Endothelial cell of umbilical vein (primary cell): ENCODE data around the gene TESMIN. TPM values are rescaled to one million over a fixed set of nuclear protein-coding genes. Genes with fewer than 3 reads are reported as not detected.
A peak's percentile ranks its signal among the peaks of the same experiment; 100 is the strongest.

Experiments used
- BruUV-seq: library from RNA; stranded (reverse); fragments of 400-500 nt; replicated peaks from 2 replicates; lab custom pipeline; 2021; lab: Mats Ljungman, UMichigan
- CTCF ChIA-PET: fragments of 300-600, 350-600 bp; sonication (Branson Sonifier 250); formaldehyde crosslinking; loops from one replicate; lab custom pipeline; 2021; ENCODE audit warnings: antibody characterized with exemption, inconsistent platforms; lab: Charles Lee
- POLR2A ChIA-PET: fragments of 300-600, 350-600 bp; sonication (Branson Sonifier 250); formaldehyde crosslinking; loops from one replicate; lab custom pipeline; 2021; ENCODE audit warnings: antibody characterized with exemption, inconsistent platforms; lab: Charles Lee
- DNase-seq: peaks from one replicate; pipeline ENCODE4 v3.0.0-alpha.2; 2011; ENCODE audit warnings: low read depth, low spot score
- FAIRE-seq: peaks from 2 replicates; lab custom pipeline; 2011; peaks lifted over from hg19 to GRCh38; lab: Jason Lieb, UNC
- H2AFZ ChIP-seq: 2 replicates; pipeline ENCODE4 v1.6.0; 2012; ENCODE audit warnings: low read depth, low read length, control low read depth, inconsistent platforms
- H3K27ac ChIP-seq: 2 replicates; pipeline ENCODE4 v1.5.1; 2011; ENCODE audit warnings: low read depth, mild to moderate bottlenecking, control low read depth, low read length, moderate library complexity; ENCODE audit not compliant: insufficient read depth
- H3K27me3 ChIP-seq, 2 experiments: 2 replicates each; pipeline versions ENCODE4 v1.6.0 to v1.6.1; 2011; ENCODE audit warnings: low read length in 2 of 2, mixed read lengths in 1 of 2; ENCODE audit not compliant: control insufficient read depth in 2 of 2, insufficient read depth in 2 of 2
- H3K36me3 ChIP-seq, 2 experiments: 2 replicates in 1 of 2; 3 replicates in 1 of 2; pipeline ENCODE4 v1.5.1; 2011; ENCODE audit warnings: low read length in 2 of 2, mild to moderate bottlenecking in 1 of 2, moderate library complexity in 1 of 2; ENCODE audit not compliant: control insufficient read depth in 2 of 2, insufficient read depth in 2 of 2; ENCODE audit errors: extremely low read depth in 1 of 2
- H3K4me1 ChIP-seq: 3 replicates; pipeline ENCODE4 v1.5.1; 2011; ENCODE audit warnings: mild to moderate bottlenecking, low read length; ENCODE audit not compliant: control insufficient read depth, insufficient read depth; ENCODE audit errors: extremely low read depth
- H3K4me2 ChIP-seq: 2 replicates; pipeline ENCODE4 v1.6.1; 2011; ENCODE audit warnings: low read length, control low read depth, mixed read lengths; ENCODE audit not compliant: insufficient read depth
- H3K4me3 ChIP-seq, 3 experiments: fragments of 200-600 bp in 1 of 3; sonication (generic), shearing (Covaris generic) in 1 of 3; replicated peaks in 1 of 3; 2 replicates each; pipeline ENCODE4 v1.5.1; 2011 to 2016; ENCODE audit warnings: control low read depth in 3 of 3, low read length in 3 of 3, mild to moderate bottlenecking in 2 of 3, inconsistent platforms in 1 of 3, low read depth in 1 of 3, moderate library complexity in 1 of 3; ENCODE audit not compliant: insufficient read depth in 1 of 3
- H3K79me2 ChIP-seq: 2 replicates; pipeline ENCODE4 v1.6.0; 2012; ENCODE audit warnings: low read length, inconsistent platforms; ENCODE audit not compliant: control insufficient read depth, insufficient read depth
- H3K9ac ChIP-seq: replicated peaks from 2 replicates; pipeline ENCODE3; 2011; ENCODE audit warnings: low read length, control low read depth; ENCODE audit not compliant: insufficient read depth; ENCODE audit errors: extremely low read depth
- H3K9me1 ChIP-seq: replicated peaks from 3 replicates; pipeline ENCODE4 v1.6.0; 2011; ENCODE audit warnings: mild to moderate bottlenecking, low read length; ENCODE audit not compliant: control insufficient read depth, insufficient read depth; ENCODE audit errors: extremely low read depth
- H3K9me3 ChIP-seq: replicated peaks from 2 replicates; pipeline ENCODE4 v1.5.1; 2012; ENCODE audit warnings: low read length, inconsistent platforms; ENCODE audit not compliant: control insufficient read depth, insufficient read depth
- H4K20me1 ChIP-seq: replicated peaks from 2 replicates; pipeline ENCODE3; 2011; ENCODE audit warnings: mild to moderate bottlenecking, low read length; ENCODE audit not compliant: control insufficient read depth, insufficient read depth; ENCODE audit errors: extremely low read depth
- CTCF ChIP-seq, 2 donors: IDR thresholded peaks; 1 replicate in 1 of 2; 2 replicates in 1 of 2; pipeline ENCODE4 v1.5.1; 2011; ENCODE audit warnings: low read length in 2 of 2, mild to moderate bottlenecking in 2 of 2, moderate library complexity in 2 of 2, control low read depth in 1 of 2, inconsistent platforms in 1 of 2, low read depth in 1 of 2; ENCODE audit not compliant: insufficient read depth in 1 of 2; ENCODE audit errors: extremely low read depth in 1 of 2
- EZH2 ChIP-seq: IDR thresholded peaks from 2 replicates; pipeline ENCODE4 v1.6.1; 2012; ENCODE audit warnings: borderline replicate concordance, low read depth, mild to moderate bottlenecking, moderate library complexity, low read length, inconsistent platforms; ENCODE audit not compliant: severe bottlenecking
- GATA2 ChIP-seq: IDR thresholded peaks from 2 replicates; pipeline ENCODE4 v1.7.0; 2011; ENCODE audit warnings: low read depth, mild to moderate bottlenecking, moderate library complexity, mixed read lengths, low read length; ENCODE audit not compliant: insufficient read length, insufficient read depth
- POLR2A ChIP-seq: IDR thresholded peaks from 2 replicates; pipeline ENCODE4 v1.6.1; 2012; ENCODE audit warnings: low read depth, mild to moderate bottlenecking, control low read depth, low read length
- dilution Hi-C: fragments of 300-500 bp; cut with MboI; formaldehyde crosslinking; loops from one replicate; pipeline ENCODE4 v1.15.0; 2019; ENCODE audit warnings: low sequenced_read_pairs; ENCODE audit not compliant: extremely low pct_ligation_motif_present
- intact Hi-C: fragments of 100-400 bp; cut with micrococcal nuclease; formaldehyde crosslinking; loops from one replicate; pipeline ENCODE4 v1.10.0; 2022
- polyA plus RNA-seq, 4 experiments: library from polyadenylated mRNA; depleted of rRNA in 3 of 4; stranded (reverse) in 3 of 4; unstranded in 1 of 4; fragments of >200 nt; gene quantifications; 2 replicates each; pipeline versions ENCODE4 v1.2.1 to v1.2.3, GENCODE V29; 2011 to 2012; ENCODE audit warnings: missing spikeins in 1 of 4
- total RNA-seq: library from RNA; stranded (reverse); gene quantifications from 2 replicates; pipeline ENCODE4 v1.2.3, GENCODE V29; 2021

TESMIN gene
- total and polyA plus RNA-seq, 2 donors (not counting 3 experiments of a cell fraction or from before 2014, with no cell fraction given): 1.7 to 6.1 TPM

DNA sequence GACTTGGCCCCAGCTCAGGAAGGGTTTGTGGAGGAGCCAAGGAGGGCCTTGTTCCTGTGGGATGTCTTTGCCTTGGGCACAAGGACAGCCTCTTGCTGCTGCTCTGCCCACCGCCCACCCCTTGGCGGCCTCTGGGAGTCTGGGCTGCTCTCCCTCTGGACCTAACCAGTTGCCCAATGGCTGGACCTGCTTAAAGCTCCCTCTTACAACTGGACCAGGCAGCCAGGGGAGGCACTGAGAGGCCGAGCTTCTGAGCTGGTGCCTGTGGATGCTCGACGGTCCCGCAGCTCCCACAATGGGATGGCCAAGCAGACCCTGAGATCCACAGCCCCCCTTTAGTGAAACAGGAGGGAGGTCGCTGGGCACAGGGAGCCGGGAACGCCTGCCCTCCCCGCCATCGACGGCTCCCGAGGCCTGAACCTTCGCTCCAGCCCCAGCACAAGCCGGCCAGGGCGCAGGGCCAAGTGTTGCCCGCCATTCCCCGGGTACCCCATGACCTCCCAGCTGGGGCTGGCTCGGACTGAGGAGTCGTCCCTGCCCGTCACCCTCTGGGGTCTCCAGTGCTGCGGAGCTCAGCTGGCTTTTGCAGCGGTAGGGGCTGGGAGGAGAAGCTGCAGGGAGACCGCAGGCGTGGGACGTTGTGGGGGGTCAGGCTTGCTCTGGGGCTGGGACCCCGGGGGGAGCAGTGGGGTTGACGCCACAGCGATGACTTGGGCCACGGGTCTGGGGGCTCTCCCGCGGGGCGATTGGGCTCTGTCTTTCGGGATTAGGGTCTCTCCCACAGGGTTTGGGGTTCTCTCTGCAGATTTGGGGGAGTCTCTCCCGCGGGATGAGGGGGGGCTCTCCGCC lies 67.6 kb downstream of the TESMIN start:
- FAIRE-seq (no peak), DNase-seq (no peak)
- peak overlapping the region in 1 of 3 experiments; percentile 32 for H3K4me3 ChIP-seq
- H3K79me2 ChIP-seq: no peaks in the 10 kb centered on the region
- no TSS peak for BruUV-seq
- no peak overlapping the region for H3K9ac ChIP-seq
- H3K27me3 ChIP-seq: peaks cover 12 to 22% of the 10 kb centered on the region in 2 experiments
- no peaks in the 10 kb centered on the region for H3K36me3 ChIP-seq
- dilution Hi-C loops: no loop called here
- TF ChIP-seq CTCF (IDR thresholded peaks at IDR 0.05; ENCODE audit: extremely low read depth in 1 of 2, insufficient read depth in 1 of 2, low read depth in 1 of 2, low read length in 2 of 2) (no peak), POLR2A (no peak)
- peak overlapping the region; percentile 67 for H2AFZ ChIP-seq
- H3K4me1 ChIP-seq: no peaks in the 10 kb centered on the region
- H4K20me1 ChIP-seq: no peaks in the 10 kb centered on the region
- H3K4me2 ChIP-seq: no peak overlapping the region
- ChIA-PET POLR2A (no interaction called here), CTCF (interaction anchor here (1.1 to 1.9 kb wide), 3 partner anchors 24 to 66 kb away, joined by 3 to 4 read pairs (median 4); no protein-coding TSS in a partner anchor)
- no peaks in the 10 kb centered on the region for H3K9me1 ChIP-seq
- intact Hi-C loops: no loop called here
- H3K9me3 ChIP-seq: no peaks in the 10 kb centered on the region
- no peak overlapping the region for H3K27ac ChIP-seq

DNA sequence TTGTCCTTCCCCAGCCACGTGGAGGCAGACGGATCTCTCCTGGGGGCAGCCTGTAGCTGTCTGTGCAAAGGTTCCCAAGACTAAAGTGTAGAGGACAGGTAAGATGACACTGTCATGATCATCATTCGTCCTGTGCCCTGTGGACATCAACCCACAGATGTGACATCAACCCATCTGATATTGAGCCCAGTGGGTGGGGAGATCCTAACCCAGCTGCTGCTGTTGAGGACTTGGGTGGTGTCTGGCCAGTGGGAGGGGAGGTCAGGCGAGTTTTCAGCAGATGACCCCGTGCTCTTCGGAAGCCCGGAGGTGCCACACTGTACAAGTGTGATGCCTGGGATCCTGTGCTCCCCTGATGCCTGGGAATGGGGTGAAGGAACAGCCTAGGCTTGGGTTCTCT lies 68.2 kb downstream of the TESMIN start:
- ChIA-PET CTCF (interaction anchor here (1.1 to 1.9 kb wide), 3 partner anchors 24 to 67 kb away, joined by 3 to 4 read pairs (median 4); no protein-coding TSS in a partner anchor), POLR2A (no interaction called here)
- Histone ChIP-seq H3K9me1 (no peaks in the 10 kb centered on the region), H3K9ac (no peak overlapping the region), H3K27me3 (peaks cover 12 to 22% of the 10 kb centered on the region in 2 experiments), H3K36me3 (no peaks in the 10 kb centered on the region), H3K4me3 (no peak overlapping the region), H3K9me3 (no peaks in the 10 kb centered on the region), H3K4me2 (no peak overlapping the region), H3K79me2 (no peaks in the 10 kb centered on the region), H4K20me1 (no peaks in the 10 kb centered on the region), H3K27ac (no peak overlapping the region), H2AFZ (no peak overlapping the region), H3K4me1 (no peaks in the 10 kb centered on the region)
- no peak for TF ChIP-seq EZH2
- TF ChIP-seq GATA2: no peak
- no peak for TF ChIP-seq CTCF (IDR thresholded peaks at IDR 0.05; ENCODE audit: extremely low read depth in 1 of 2, insufficient read depth in 1 of 2, low read depth in 1 of 2, low read length in 2 of 2)
- no peak for TF ChIP-seq POLR2A
- FAIRE-seq: no peak
- no peak for DNase-seq
- dilution Hi-C loops: no loop called here
- BruUV-seq: no TSS peak
- intact Hi-C loops: no loop called here
